ENCODE results near the gene PCBP4.

The PCBP4 gene

GRCh38 chr3:51967384-51968169 lies at the start of gene PCBP4:
Gene PCBP4, minus strand, starts transcription at chr3:51967454. Its CDS starts 6,214 bp downstream, at chr3:51961240.
- peak; percentile 77 for DNase-seq (ENCODE audit: low spot score)
- in situ Hi-C loops (cut with MboI; ENCODE audit: low sequenced_read_pairs, unreplicated experiment), result no loop called here

GRCh38 chr3:52015438-52016228 lies 48.4 kb upstream of the PCBP4 start:
- DNase-seq (ENCODE audit: low spot score), result no peak
- no peak for TF ChIP-seq CTCF (IDR thresholded peaks at IDR 0.05; ENCODE audit: borderline replicate concordance, control extremely low read depth, extremely low read depth, insufficient read depth, missing control alignments)
- in situ Hi-C loops (cut with MboI; ENCODE audit: low sequenced_read_pairs, unreplicated experiment), result no loop called here

More at GRCh38 chr3:51967384-51968169, at the start of gene PCBP4:
- no peak for TF ChIP-seq CTCF (IDR thresholded peaks at IDR 0.05; ENCODE audit: borderline replicate concordance, control extremely low read depth, extremely low read depth, insufficient read depth, missing control alignments)

GRCh38 chr3:52014613-52015012 lies 47.4 kb upstream of the PCBP4 start:
- in situ Hi-C loops (cut with MboI; ENCODE audit: low sequenced_read_pairs, unreplicated experiment), result no loop called here
- TF ChIP-seq CTCF (IDR thresholded peaks at IDR 0.05; ENCODE audit: borderline replicate concordance, control extremely low read depth, extremely low read depth, insufficient read depth, missing control alignments), result no peak
- no peak for DNase-seq (ENCODE audit: low spot score)

- in situ Hi-C loops (cut with MboI; ENCODE audit: low sequenced_read_pairs, unreplicated experiment), result no loop called here
- TF ChIP-seq CTCF (IDR thresholded peaks at IDR 0.05; ENCODE audit: borderline replicate concordance, control extremely low read depth, extremely low read depth, insufficient read depth, missing control alignments), result no peak
- no peak for DNase-seq (ENCODE audit: low spot score)
Observed at GRCh38 chr3:52013802-52014598, 46.7 kb upstream of the PCBP4 start.

- DNase-seq (ENCODE audit: low spot score), result no peak
- in situ Hi-C loops (cut with MboI; ENCODE audit: low sequenced_read_pairs, unreplicated experiment), result no loop called here
- TF ChIP-seq CTCF (IDR thresholded peaks at IDR 0.05; ENCODE audit: borderline replicate concordance, control extremely low read depth, extremely low read depth, insufficient read depth, missing control alignments), result no peak
Observed at GRCh38 chr3:52012699-52013098, 45.4 kb upstream of the PCBP4 start.

- no peak for DNase-seq (ENCODE audit: low spot score)
- in situ Hi-C loops (cut with MboI; ENCODE audit: low sequenced_read_pairs, unreplicated experiment), result no loop called here
- TF ChIP-seq CTCF (IDR thresholded peaks at IDR 0.05; ENCODE audit: borderline replicate concordance, control extremely low read depth, extremely low read depth, insufficient read depth, missing control alignments), result no peak
Observed at GRCh38 chr3:52010431-52010830, 43.2 kb upstream of the PCBP4 start.
